B cell (primary cell): ENCODE measurements around the gene DISP3. TPM values are rescaled to one million over a fixed set of nuclear protein-coding genes. Genes with fewer than 3 reads are reported as not detected.

Experiments used
- ATAC-seq: fragments of 200-7000 bp; cut with Tn5 transposase; one replicate; pipeline ENCODE4 v1.10.0; 2021; ENCODE audit warnings: low read depth, mild to moderate bottlenecking, moderate number of reproducible peaks, moderate library complexity
- CTCF ChIA-PET: fragments of 350-600 bp; sonication (Branson Sonifier 250); formaldehyde crosslinking; loops from one replicate; lab custom pipeline; 2021; ENCODE audit warnings: antibody characterized with exemption, inconsistent platforms; lab: Charles Lee
- POLR2A ChIA-PET: fragments of 350-600 bp; sonication (Branson Sonifier 250); formaldehyde crosslinking; loops from one replicate; lab custom pipeline; 2021; ENCODE audit warnings: antibody characterized with exemption; lab: Charles Lee
- DNase-seq: peaks from one replicate; pipeline ENCODE4 v3.0.0; 2013
- H2AFZ ChIP-seq: 2 replicates; pipeline ENCODE4 v1.6.1; 2012; ENCODE audit warnings: mild to moderate bottlenecking, low read depth, low read length; ENCODE audit not compliant: insufficient read depth, poor library complexity, severe bottlenecking
- H3K27ac ChIP-seq, 2 donors: 1 replicate in 1 of 2; 2 replicates in 1 of 2; pipeline ENCODE4 v1.5.1; 2012 to 2013; ENCODE audit warnings: low read length in 2 of 2, mild to moderate bottlenecking in 2 of 2, moderate library complexity in 1 of 2
- H3K27me3 ChIP-seq, 4 experiments: fragments of 200-600 bp in 1 of 4; sonication (generic) in 1 of 4; replicated peaks in 1 of 4; 1 replicate in 2 of 4; 2 replicates in 2 of 4; pipeline versions ENCODE4 v1.6.1 to v1.7.0; 2013 to 2016; ENCODE audit warnings: low read length in 3 of 4, mild to moderate bottlenecking in 2 of 4, mixed read lengths in 1 of 4, moderate library complexity in 1 of 4; ENCODE audit not compliant: insufficient read depth in 4 of 4, control insufficient read depth in 3 of 4; ENCODE audit errors: control extremely low read depth in 1 of 4
- H3K36me3 ChIP-seq, 2 experiments: replicated peaks in 1 of 2; 1 replicate in 1 of 2; 2 replicates in 1 of 2; pipeline versions ENCODE4 v1.6.1 to v1.7.1; 2013; ENCODE audit warnings: low read length in 1 of 2; ENCODE audit not compliant: insufficient read depth in 2 of 2, control insufficient read depth in 1 of 2; ENCODE audit errors: control extremely low read depth in 1 of 2, extremely low read depth in 1 of 2
- H3K4me1 ChIP-seq, 2 donors: fragments of 200-600 bp in 1 of 2; sonication (generic) in 1 of 2; 1 replicate in 1 of 2; 2 replicates in 1 of 2; pipeline versions ENCODE4 v1.5.1 to v1.6.1; 2013 to 2017; ENCODE audit warnings: low read length in 2 of 2; ENCODE audit not compliant: control insufficient read depth in 2 of 2, insufficient read depth in 2 of 2
- H3K4me2 ChIP-seq: replicated peaks from 2 replicates; pipeline ENCODE3; 2012; ENCODE audit warnings: mild to moderate bottlenecking, low read depth, low read length; ENCODE audit not compliant: poor library complexity, severe bottlenecking
- H3K4me3 ChIP-seq, 5 experiments: fragments of 200-600 bp in 1 of 5; sonication (generic) in 1 of 5; 1 replicate in 3 of 5; 2 replicates in 2 of 5; pipeline versions ENCODE4 v1.5.1 to v1.7.0; 2011 to 2016; ENCODE audit warnings: low read length in 4 of 5, mild to moderate bottlenecking in 4 of 5, low read depth in 2 of 5, control low read depth in 1 of 5, moderate library complexity in 1 of 5; ENCODE audit not compliant: insufficient read depth in 1 of 5; ENCODE audit errors: control extremely low read depth in 1 of 5, extremely low read depth in 1 of 5
- H3K79me2 ChIP-seq: fragments of 200-600 bp; sonication (generic); one replicate; pipeline ENCODE4 v1.6.0; 2016; ENCODE audit warnings: low read length; ENCODE audit not compliant: control insufficient read depth, insufficient read depth
- H3K9ac ChIP-seq: fragments of 200-600 bp; sonication (generic); 2 replicates; pipeline ENCODE4 v1.6.1; 2017; ENCODE audit warnings: mild to moderate bottlenecking, low read length, moderate library complexity
- H3K9me3 ChIP-seq, 3 donors: one replicate each; pipeline versions ENCODE4 v1.6.1 to v1.7.1; 2013; ENCODE audit warnings: low read length in 2 of 3; ENCODE audit not compliant: control insufficient read depth in 2 of 3, insufficient read depth in 1 of 3; ENCODE audit errors: control extremely low read depth in 1 of 3
- H4K20me1 ChIP-seq: 2 replicates; pipeline ENCODE4 v1.6.0; 2012; ENCODE audit warnings: mild to moderate bottlenecking, low read length; ENCODE audit not compliant: insufficient read depth, control insufficient read depth, poor library complexity, severe bottlenecking
- H3K27ac Mint-ChIP-seq: one replicate; pipeline ENCODE4 v1.8.0; 2021; ENCODE audit warnings: mixed read lengths
- H3K27me3 Mint-ChIP-seq: one replicate; pipeline ENCODE4 v1.8.0; 2021; ENCODE audit warnings: mixed read lengths
- H3K4me1 Mint-ChIP-seq: one replicate; pipeline ENCODE4 v1.8.0; 2021; ENCODE audit warnings: mixed read lengths
- H3K4me3 Mint-ChIP-seq: one replicate; pipeline ENCODE4 v1.8.0; 2021; ENCODE audit warnings: mixed read lengths
- H3K9me3 Mint-ChIP-seq: one replicate; pipeline ENCODE4 v1.8.0; 2022; ENCODE audit warnings: mixed read lengths; ENCODE audit not compliant: insufficient read depth
- CTCF ChIP-seq: fragments of 200-600 bp; IDR thresholded peaks from one replicate; pipeline ENCODE4 v1.8.0; 2022; ENCODE audit warnings: antibody characterized with exemption, mild to moderate bottlenecking
- EZH2 ChIP-seq: IDR thresholded peaks from 2 replicates; pipeline ENCODE4 v1.6.1; 2012; ENCODE audit warnings: borderline replicate concordance, low read depth, mild to moderate bottlenecking, moderate library complexity, low read length; ENCODE audit not compliant: insufficient read depth, poor library complexity, severe bottlenecking
- WGBS: methylation state at CpG from one replicate; pipeline ENCODE4 v1.1.5; 2013; ENCODE audit warnings: missing lambda C conversion rate; ENCODE audit not compliant: insufficient coverage; 5-methylcytosine and 5-hydroxymethylcytosine counted together
- intact Hi-C: fragments of 100-400 bp; cut with micrococcal nuclease; formaldehyde crosslinking; loops from one replicate; pipeline ENCODE4 v1.10.0; 2022
- polyA plus RNA-seq: library from polyadenylated mRNA; depleted of rRNA; stranded (reverse); fragments of >200 nt; gene quantifications from 2 replicates; pipeline ENCODE4 v1.2.3, GENCODE V29; 2012
- total RNA-seq, 2 donors: library from RNA; stranded (reverse); fragments of 120-200 nt in 1 of 2; gene quantifications; 1 replicate in 1 of 2; 2 replicates in 1 of 2; pipeline versions ENCODE4 v1.2.3 to v1.2.4, GENCODE V29; 2013 to 2022

DISP3 gene
- total and polyA plus RNA-seq, 2 donors (not counting 1 experiment from before 2014, with no cell fraction given): 0.25 to 1.6 TPM

DNA sequence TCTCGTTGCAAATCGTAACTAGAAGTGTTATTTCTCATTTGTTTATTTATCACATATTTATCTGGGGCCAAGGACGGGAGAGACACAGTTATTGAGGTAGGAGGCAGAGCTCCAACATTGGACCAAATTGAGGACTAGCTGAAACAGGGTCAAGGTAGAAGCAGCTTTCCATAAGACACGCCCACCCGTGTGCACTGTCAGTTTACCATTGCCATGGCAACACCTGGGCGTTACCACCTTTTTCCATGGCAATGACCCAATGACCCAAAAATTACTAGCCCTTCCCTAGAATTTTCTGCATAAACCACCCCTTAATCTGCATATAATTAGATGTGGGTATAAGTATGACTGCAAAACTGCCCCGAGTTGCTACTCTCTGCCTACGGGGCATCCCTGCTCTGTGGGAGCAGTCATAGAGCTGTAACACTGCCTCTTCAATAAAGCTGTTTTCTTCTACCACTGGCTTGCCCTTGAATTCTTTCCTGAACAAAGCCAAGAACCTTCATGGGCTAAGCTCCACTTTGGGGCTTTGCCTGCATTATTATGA lies 102.6 kb downstream of the DISP3 start:
- ChIA-PET CTCF (no interaction called here), POLR2A (interaction anchor here (0.6 kb wide), 1 partner anchor 158 kb away, joined by 7 read pairs; no protein-coding TSS in a partner anchor)
- H2AFZ ChIP-seq: no peak overlapping the region
- peaks cover 43% of the 10 kb centered on the region for H3K27me3 Mint-ChIP-seq
- no peaks in the 10 kb centered on the region for H3K4me1 ChIP-seq
- ATAC-seq (no peak), DNase-seq (no peak)
- intact Hi-C loops: no loop called here
- H3K9me3 Mint-ChIP-seq: no peaks in the 10 kb centered on the region
- H3K27ac ChIP-seq: no peak overlapping the region
- no peak for TF ChIP-seq EZH2
- TF ChIP-seq CTCF: no peak
- H3K4me3 Mint-ChIP-seq: no peak overlapping the region
- H3K36me3 ChIP-seq: no peaks in the 10 kb centered on the region
- 89% methylated on average over 3 of the region's 8 CpGs for WGBS
- no peak overlapping the region for H3K4me3 ChIP-seq
- H4K20me1 ChIP-seq: no peaks in the 10 kb centered on the region
- H3K27me3 ChIP-seq: peaks cover 0 to 3% (median 1%) of the 10 kb centered on the region in 4 experiments
- no peak overlapping the region for H3K4me2 ChIP-seq
- no peaks in the 10 kb centered on the region for H3K4me1 Mint-ChIP-seq
- H3K9me3 ChIP-seq: no peaks in the 10 kb centered on the region
- no peak overlapping the region for H3K9ac ChIP-seq
- no peaks in the 10 kb centered on the region for H3K79me2 ChIP-seq
- no peak overlapping the region for H3K27ac Mint-ChIP-seq

DNA sequence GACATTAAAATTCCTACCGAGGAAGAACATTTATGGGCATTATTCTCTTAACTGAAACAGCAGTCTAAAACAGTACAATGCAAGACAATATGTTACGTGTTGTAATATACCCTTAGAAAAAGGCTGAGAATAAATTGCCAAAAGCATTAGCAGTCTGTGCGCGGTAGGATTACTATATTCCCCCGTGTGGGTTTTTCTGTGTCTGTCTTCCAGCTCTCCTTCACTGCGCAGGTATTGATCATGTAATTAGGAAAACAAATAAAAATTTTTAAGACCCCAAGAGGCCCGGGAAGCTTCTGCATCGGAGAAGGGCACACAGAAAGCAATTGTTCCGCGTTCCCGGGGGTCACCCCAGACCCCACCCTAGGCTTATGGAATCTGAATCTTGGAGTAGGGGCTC lies 106.4 kb downstream of the DISP3 start:
- Histone ChIP-seq H3K4me2 (no peak overlapping the region), H3K4me1 (no peaks in the 10 kb centered on the region), H3K27me3 (peaks cover 0 to 3% (median 1%) of the 10 kb centered on the region in 4 experiments), H2AFZ (no peak overlapping the region), H3K79me2 (no peaks in the 10 kb centered on the region), H4K20me1 (no peaks in the 10 kb centered on the region), H3K36me3 (no peaks in the 10 kb centered on the region), H3K27ac (no peak overlapping the region), H3K9me3 (no peaks in the 10 kb centered on the region), H3K4me3 (no peak overlapping the region), H3K9ac (no peak overlapping the region)
- CTCF ChIA-PET: no interaction called here
- DNase-seq (no peak), ATAC-seq (no peak)
- POLR2A ChIA-PET: no interaction called here
- Mint-ChIP-seq H3K4me3 (no peak overlapping the region), H3K4me1 (no peaks in the 10 kb centered on the region), H3K27ac (no peak overlapping the region), H3K9me3 (no peaks in the 10 kb centered on the region), H3K27me3 (peaks cover 41% of the 10 kb centered on the region)
- no peak for TF ChIP-seq CTCF
- TF ChIP-seq EZH2: no peak
- intact Hi-C loops: no loop called here
- 96% methylated on average over 7 of the region's 11 CpGs for WGBS

Other genes with a start within 250 kb of the DISP3 start
- 50.7 and 52.3 TPM in 2 replicates for gene MTOR, start 216.6 kb upstream of the DISP3 start, total RNA-seq
- gene MTOR, start 216.6 kb upstream of the DISP3 start, polyA plus RNA-seq: 30.3 and 30.7 TPM in 2 replicates
- 28.1 and 30.9 TPM in 2 replicates for gene UBIAD1, start 206.0 kb upstream of the DISP3 start, total RNA-seq
- 17.1 and 17.8 TPM in 2 replicates for gene UBIAD1, start 206.0 kb upstream of the DISP3 start, polyA plus RNA-seq
- 9.6 and 10.7 TPM in 2 replicates for gene FBXO2, start 175.3 kb downstream of the DISP3 start, total RNA-seq
- gene FBXO2, start 175.3 kb downstream of the DISP3 start, polyA plus RNA-seq: 9.3 and 9.6 TPM in 2 replicates
- gene FBXO44, start 175.7 kb downstream of the DISP3 start, total RNA-seq: 58.6 and 61.5 TPM in 2 replicates
- 88.8 and 101 TPM in 2 replicates for gene FBXO44, start 175.7 kb downstream of the DISP3 start, polyA plus RNA-seq
- gene FBXO6, start 185.0 kb downstream of the DISP3 start, total RNA-seq: 8.5 and 8.7 TPM in 2 replicates
- gene FBXO6, start 185.0 kb downstream of the DISP3 start, polyA plus RNA-seq: 8.1 and 13.0 TPM in 2 replicates
- gene MAD2L2, start 202.0 kb downstream of the DISP3 start, total RNA-seq: 27.7 and 29.0 TPM in 2 replicates
- gene MAD2L2, start 202.0 kb downstream of the DISP3 start, polyA plus RNA-seq: 42.2 and 44.0 TPM in 2 replicates
- 0.30 and 0.41 TPM in 2 replicates for gene DRAXIN, start 212.6 kb downstream of the DISP3 start, total RNA-seq
- 0.21 and 0.26 TPM in 2 replicates for gene DRAXIN, start 212.6 kb downstream of the DISP3 start, polyA plus RNA-seq